Measurements from ENCODE around the gene LRRC8B. TPM values are rescaled to one million over a fixed set of nuclear protein-coding genes. Genes with fewer than 3 reads are reported as not detected.

Gene LRRC8B
- total and polyA plus RNA-seq, 2 donors from 2014 or later = 2.4 to 15.1 TPM

DNA sequence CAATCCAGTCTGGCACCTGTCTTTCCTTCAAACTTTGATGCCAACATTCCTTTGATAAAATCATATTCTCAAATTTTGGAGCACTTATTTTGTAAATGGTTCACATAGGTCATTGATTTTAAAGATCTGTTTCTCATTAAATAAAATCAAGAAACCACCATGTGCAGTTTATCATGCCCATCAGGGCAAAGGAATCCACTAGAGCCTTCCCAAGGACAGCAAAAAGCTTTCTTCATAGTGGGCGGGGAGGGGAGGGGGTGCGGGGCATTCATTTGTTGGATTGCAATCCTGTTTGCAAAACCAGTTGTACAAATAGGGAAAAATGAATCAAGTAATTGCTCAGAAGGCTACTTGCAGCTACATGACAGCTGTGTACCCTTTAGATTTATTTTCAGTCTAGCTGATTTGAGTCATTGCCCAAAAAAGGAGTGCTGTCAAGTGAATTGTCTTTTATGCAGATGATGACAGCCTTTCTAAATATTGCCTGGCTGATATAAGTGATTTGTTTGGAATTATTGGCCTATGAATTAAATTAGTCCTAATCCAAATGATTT lies 23.0 kb downstream of the LRRC8B start:
- Histone ChIP-seq H3K27ac (ENCODE audit: low read depth in 2 of 2, low read length in 2 of 2) (no peak overlapping the region), H3K9ac (ENCODE audit: low read length in 3 of 3) (no peak overlapping the region), H3K9me3 (ENCODE audit: control insufficient read depth in 2 of 3, insufficient read depth in 1 of 3, low read length in 3 of 3) (no peaks in the 10 kb centered on the region), H3K4me3 (ENCODE audit: low read length in 3 of 3) (no peak overlapping the region), H3K27me3 (ENCODE audit: control insufficient read depth, insufficient read depth, low read length) (no peaks in the 10 kb centered on the region), H3K36me3 (ENCODE audit: control insufficient read depth in 2 of 3, insufficient read depth in 3 of 3, low read length in 3 of 3) (no peaks in the 10 kb centered on the region), H3K4me1 (ENCODE audit: control insufficient read depth in 2 of 3, insufficient read depth in 2 of 3, low read depth in 1 of 3, low read length in 3 of 3) (peaks cover 0 to 5% (median 2%) of the 10 kb centered on the region in 3 donors)
- no peak for DNase-seq
- intact Hi-C loops (cut with DNase I) = no loop called here
- FAIRE-seq = no peak
- TF ChIP-seq, protein P1, sequence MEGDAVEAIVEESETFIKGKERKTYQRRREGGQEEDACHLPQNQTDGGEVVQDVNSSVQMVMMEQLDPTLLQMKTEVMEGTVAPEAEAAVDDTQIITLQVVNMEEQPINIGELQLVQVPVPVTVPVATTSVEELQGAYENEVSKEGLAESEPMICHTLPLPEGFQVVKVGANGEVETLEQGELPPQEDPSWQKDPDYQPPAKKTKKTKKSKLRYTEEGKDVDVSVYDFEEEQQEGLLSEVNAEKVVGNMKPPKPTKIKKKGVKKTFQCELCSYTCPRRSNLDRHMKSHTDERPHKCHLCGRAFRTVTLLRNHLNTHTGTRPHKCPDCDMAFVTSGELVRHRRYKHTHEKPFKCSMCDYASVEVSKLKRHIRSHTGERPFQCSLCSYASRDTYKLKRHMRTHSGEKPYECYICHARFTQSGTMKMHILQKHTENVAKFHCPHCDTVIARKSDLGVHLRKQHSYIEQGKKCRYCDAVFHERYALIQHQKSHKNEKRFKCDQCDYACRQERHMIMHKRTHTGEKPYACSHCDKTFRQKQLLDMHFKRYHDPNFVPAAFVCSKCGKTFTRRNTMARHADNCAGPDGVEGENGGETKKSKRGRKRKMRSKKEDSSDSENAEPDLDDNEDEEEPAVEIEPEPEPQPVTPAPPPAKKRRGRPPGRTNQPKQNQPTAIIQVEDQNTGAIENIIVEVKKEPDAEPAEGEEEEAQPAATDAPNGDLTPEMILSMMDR (IDR thresholded peaks at IDR 0.05; ENCODE audit: borderline replicate concordance, extremely low read depth, insufficient read depth) = no peak

DNA sequence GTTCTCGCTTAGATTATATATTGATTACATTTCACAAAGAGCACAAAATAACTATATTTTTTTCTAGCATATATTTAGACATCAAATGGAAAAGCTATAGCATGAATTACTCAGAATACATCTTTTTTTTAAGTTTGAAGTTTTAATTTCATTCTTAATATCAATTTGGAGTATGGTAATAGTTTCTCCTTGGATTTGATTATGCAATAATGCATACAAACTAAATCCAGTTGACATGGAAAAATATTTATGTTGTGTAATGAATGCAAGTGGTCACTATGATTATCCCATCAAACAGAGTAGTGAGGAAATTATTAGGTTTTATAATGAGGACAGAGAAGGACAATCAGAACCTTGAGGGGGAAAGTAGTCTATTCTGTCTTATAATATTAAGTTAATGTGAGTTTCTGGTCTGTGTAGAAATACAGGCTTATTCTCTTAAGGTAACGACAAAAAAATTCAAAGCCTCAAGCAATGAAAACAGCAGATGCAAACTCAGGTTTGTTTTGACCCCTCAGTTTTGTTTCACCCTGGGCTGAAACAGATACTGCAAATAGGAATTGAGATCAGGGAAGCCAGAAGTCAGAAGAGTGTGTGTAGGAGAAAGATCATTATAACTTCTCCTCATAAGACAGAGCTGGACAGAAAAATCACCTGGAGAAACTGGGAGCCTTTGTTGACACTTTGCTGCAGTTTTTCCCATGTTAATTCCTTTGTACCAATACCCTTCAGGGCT lies 23.7 kb downstream of the LRRC8B start:
- intact Hi-C loops (cut with DNase I) = no loop called here
- TF ChIP-seq, protein P1 (IDR thresholded peaks at IDR 0.05; ENCODE audit: borderline replicate concordance, extremely low read depth, insufficient read depth) = no peak
- Histone ChIP-seq H3K4me3 (ENCODE audit: low read length in 3 of 3) (no peak overlapping the region), H3K9me3 (ENCODE audit: control insufficient read depth in 2 of 3, insufficient read depth in 1 of 3, low read length in 3 of 3) (no peaks in the 10 kb centered on the region), H3K27ac (ENCODE audit: low read depth in 2 of 2, low read length in 2 of 2) (no peak overlapping the region), H3K27me3 (ENCODE audit: control insufficient read depth, insufficient read depth, low read length) (no peaks in the 10 kb centered on the region), H3K36me3 (ENCODE audit: control insufficient read depth in 2 of 3, insufficient read depth in 3 of 3, low read length in 3 of 3) (no peaks in the 10 kb centered on the region), H3K9ac (ENCODE audit: low read length in 3 of 3) (no peak overlapping the region), H3K4me1 (ENCODE audit: control insufficient read depth in 2 of 3, insufficient read depth in 2 of 3, low read depth in 1 of 3, low read length in 3 of 3) (peaks cover 0 to 5% (median 2%) of the 10 kb centered on the region in 3 donors)
- FAIRE-seq = peak; percentile 35
- no peak for DNase-seq

DNA sequence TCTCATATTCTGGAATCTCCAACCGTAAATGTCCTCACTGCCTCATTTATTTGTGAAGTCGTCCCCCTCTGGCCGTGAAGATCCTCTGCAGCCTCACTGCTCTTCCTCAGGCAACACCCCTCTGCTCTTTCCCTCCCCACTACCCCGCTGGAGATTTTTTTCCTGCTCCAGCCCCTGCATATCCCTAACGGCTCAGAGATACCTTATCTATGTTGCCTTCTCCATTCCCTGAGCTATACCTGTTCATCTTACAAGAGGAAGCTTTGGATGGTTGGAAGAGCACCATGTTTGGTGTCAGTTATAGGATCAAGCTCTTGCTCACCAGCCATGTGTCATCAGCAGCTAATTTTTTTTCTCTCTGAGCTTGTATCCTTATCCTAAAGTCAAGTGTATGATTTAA lies 26.4 kb downstream of the LRRC8B start:
- H3K4me1 ChIP-seq (ENCODE audit: control insufficient read depth in 2 of 3, insufficient read depth in 2 of 3, low read depth in 1 of 3, low read length in 3 of 3) = peaks cover 0 to 5% (median 2%) of the 10 kb centered on the region in 3 donors
- H3K4me3 ChIP-seq (ENCODE audit: low read length in 3 of 3) = peak overlapping the region in 1 of 3 donors; percentile 20
- intact Hi-C loops (cut with DNase I) = no loop called here
- no peak overlapping the region for H3K9ac ChIP-seq (ENCODE audit: low read length in 3 of 3)
- no peaks in the 10 kb centered on the region for H3K36me3 ChIP-seq (ENCODE audit: control insufficient read depth in 2 of 3, insufficient read depth in 3 of 3, low read length in 3 of 3)
- TF ChIP-seq, protein P1 (IDR thresholded peaks at IDR 0.05; ENCODE audit: borderline replicate concordance, extremely low read depth, insufficient read depth) = no peak
- no peak for DNase-seq
- no peaks in the 10 kb centered on the region for H3K27me3 ChIP-seq (ENCODE audit: control insufficient read depth, insufficient read depth, low read length)
- H3K27ac ChIP-seq (ENCODE audit: low read depth in 2 of 2, low read length in 2 of 2) = no peak overlapping the region
- no peaks in the 10 kb centered on the region for H3K9me3 ChIP-seq (ENCODE audit: control insufficient read depth in 2 of 3, insufficient read depth in 1 of 3, low read length in 3 of 3)
- no peak for FAIRE-seq

Data from kidney (tissue), 14 donors.